Neural cell (in vitro differentiated cells): ENCODE data around the gene CUL2. TPM values are rescaled to one million over a fixed set of nuclear protein-coding genes. Genes with fewer than 3 reads are reported as not detected.

ENCODE experiments used
- H2AFZ ChIP-seq: fragments of 200-600, 300-800 bp; sonication (generic), shearing (Covaris generic); 2 replicates; pipeline ENCODE4 v1.6.0; 2014; ENCODE audit warnings: low read depth, mild to moderate bottlenecking, antibody characterized with exemption, low read length, moderate library complexity
- H3F3A ChIP-seq: fragments of 200-600 bp; shearing (Covaris generic); 2 replicates; pipeline ENCODE4 v1.6.1; 2016; ENCODE audit warnings: mild to moderate bottlenecking, moderate library complexity, mixed read lengths, antibody characterized with exemption, low read length; ENCODE audit not compliant: insufficient read depth, poor library complexity, severe bottlenecking
- H3K27ac ChIP-seq: fragments of 200-600, 300-800 bp; sonication (generic), shearing (Covaris generic); 2 replicates; pipeline ENCODE4 v1.5.1; 2014; ENCODE audit warnings: mild to moderate bottlenecking, low read length, moderate library complexity
- H3K27me3 ChIP-seq: fragments of 300-800, 200-600 bp; sonication (generic), shearing (Covaris generic); 2 replicates; pipeline ENCODE4 v1.6.0; 2014; ENCODE audit warnings: mild to moderate bottlenecking, low read depth, low read length, moderate library complexity; ENCODE audit not compliant: insufficient read depth
- H3K36me3 ChIP-seq: fragments of 300-800, 200-600 bp; sonication (generic), shearing (Covaris generic); 2 replicates; pipeline ENCODE4 v1.5.1; 2014; ENCODE audit warnings: mild to moderate bottlenecking, antibody characterized with exemption, low read length, moderate library complexity; ENCODE audit not compliant: insufficient read depth
- H3K4me2 ChIP-seq: fragments of 300-800, 200-600 bp; sonication (generic), shearing (Covaris generic); 2 replicates; pipeline ENCODE4 v1.6.0; 2014; ENCODE audit warnings: mild to moderate bottlenecking, low read length
- H3K4me3 ChIP-seq: fragments of 300-800, 200-600 bp; sonication (generic), shearing (Covaris generic); 2 replicates; pipeline ENCODE4 v1.5.1; 2014; ENCODE audit warnings: mild to moderate bottlenecking, low read length, moderate library complexity
- H3K79me2 ChIP-seq: fragments of 200-600 bp; shearing (Covaris generic); replicated peaks from 2 replicates; pipeline ENCODE4 v1.6.0; 2014; ENCODE audit warnings: mild to moderate bottlenecking, low read length, moderate library complexity; ENCODE audit not compliant: insufficient read depth
- H3K9ac ChIP-seq: fragments of 300-800, 200-600 bp; sonication (generic), shearing (Covaris generic); 2 replicates; pipeline ENCODE4 v1.6.1; 2016; ENCODE audit warnings: mild to moderate bottlenecking, low read length, mixed read lengths
- H3K9me2 ChIP-seq: fragments of 200-600 bp; shearing (Covaris generic); 2 replicates; pipeline ENCODE4 v1.6.1; 2016; ENCODE audit warnings: mild to moderate bottlenecking, low read length, mixed read lengths; ENCODE audit not compliant: insufficient read depth
- H3K9me3 ChIP-seq: fragments of 200-600, 300-800 bp; sonication (generic), shearing (Covaris generic); 2 replicates; pipeline ENCODE4 v1.6.1; 2016; ENCODE audit warnings: mild to moderate bottlenecking, mixed run types, low read length, moderate library complexity, mixed read lengths
- H4K20me1 ChIP-seq: fragments of 200-600 bp; shearing (Covaris generic); 2 replicates; pipeline ENCODE4 v1.6.1; 2016; ENCODE audit warnings: mild to moderate bottlenecking, mixed run types; ENCODE audit not compliant: insufficient read depth
- EP300 ChIP-seq: fragments of 450-650 bp; conservative IDR thresholded peaks from 2 replicates; pipeline ENCODE4 v1.6.1; 2014; ENCODE audit warnings: antibody characterized with exemption, mild to moderate bottlenecking, moderate library complexity; ENCODE audit not compliant: poor library complexity, severe bottlenecking
- EZH2 ChIP-seq: fragments of 200-600, 300-800 bp; shearing (Covaris generic), sonication (generic); IDR thresholded peaks from 2 replicates; pipeline ENCODE4 v1.6.1; 2014; ENCODE audit warnings: antibody characterized with exemption, low read length, borderline replicate concordance, mild to moderate bottlenecking; ENCODE audit not compliant: insufficient read depth, poor library complexity, severe bottlenecking
- MXI1 ChIP-seq: fragments of 450-650 bp; conservative IDR thresholded peaks from 2 replicates; pipeline ENCODE4 v1.6.1; 2014; ENCODE audit warnings: antibody characterized with exemption, mild to moderate bottlenecking; ENCODE audit not compliant: poor library complexity, severe bottlenecking
- POLR2AphosphoS5 ChIP-seq: IDR thresholded peaks from 2 replicates; pipeline ENCODE4 v1.6.1; 2012
- RAD21 ChIP-seq: fragments of 450-650 bp; conservative IDR thresholded peaks from 2 replicates; pipeline ENCODE4 v1.6.1; 2014; ENCODE audit warnings: antibody characterized with exemption, mild to moderate bottlenecking, moderate library complexity
- SMC3 ChIP-seq: fragments of 450-650 bp; conservative IDR thresholded peaks from 2 replicates; pipeline ENCODE4 v1.6.1; 2014; ENCODE audit warnings: antibody characterized with exemption, mild to moderate bottlenecking, moderate library complexity; ENCODE audit not compliant: poor library complexity
- TAF1 ChIP-seq: IDR thresholded peaks from 2 replicates; pipeline ENCODE4 v1.6.1; 2012; ENCODE audit warnings: low read depth
- polyA plus RNA-seq: library from polyadenylated mRNA; depleted of rRNA; stranded (reverse); fragments of >200 nt; gene quantifications from 2 replicates; pipeline ENCODE4 v1.2.3, GENCODE V29; 2014
- TF ChIP-seq, protein P1 (sequence below): IDR thresholded peaks from 2 replicates; pipeline ENCODE4 v1.6.1; 2012; ENCODE audit warnings: borderline replicate concordance
- TF ChIP-seq, protein P2 (sequence below): fragments of 450-650 bp; IDR thresholded peaks from 2 replicates; pipeline ENCODE4 v1.5.1; 2014; ENCODE audit warnings: antibody characterized with exemption, mild to moderate bottlenecking, moderate library complexity; ENCODE audit not compliant: poor library complexity, severe bottlenecking

The CUL2 gene
- polyA plus RNA-seq, 1 donor from 2014 or later, result 40.5 TPM

DNA sequence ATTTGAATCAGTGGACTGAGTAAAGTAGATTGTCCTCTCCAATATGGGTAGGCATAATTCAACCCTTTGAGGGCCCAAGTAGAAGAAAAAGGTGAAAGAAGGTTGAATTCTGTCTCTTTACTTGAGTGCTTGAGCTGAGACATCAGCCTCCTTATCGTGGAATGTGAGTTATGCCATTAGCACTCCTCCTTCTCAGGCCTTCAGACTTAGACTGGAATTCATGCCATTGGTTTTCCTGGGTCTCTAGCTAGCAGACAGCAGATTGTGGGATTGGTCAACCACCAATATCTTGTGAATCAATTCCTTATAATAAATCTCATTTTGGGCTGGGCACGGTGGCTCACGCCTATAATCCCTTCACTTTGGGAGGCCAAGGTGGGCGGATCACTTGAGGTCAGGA, 89.2 kb downstream of the CUL2 start:
- no peak overlapping the region for H3K9ac ChIP-seq
- no peaks in the 10 kb centered on the region for H3K9me2 ChIP-seq
- H4K20me1 ChIP-seq, result no peaks in the 10 kb centered on the region
- TF ChIP-seq EZH2, result no peak
- TF ChIP-seq EP300, result no peak
- TF ChIP-seq, protein P1, sequence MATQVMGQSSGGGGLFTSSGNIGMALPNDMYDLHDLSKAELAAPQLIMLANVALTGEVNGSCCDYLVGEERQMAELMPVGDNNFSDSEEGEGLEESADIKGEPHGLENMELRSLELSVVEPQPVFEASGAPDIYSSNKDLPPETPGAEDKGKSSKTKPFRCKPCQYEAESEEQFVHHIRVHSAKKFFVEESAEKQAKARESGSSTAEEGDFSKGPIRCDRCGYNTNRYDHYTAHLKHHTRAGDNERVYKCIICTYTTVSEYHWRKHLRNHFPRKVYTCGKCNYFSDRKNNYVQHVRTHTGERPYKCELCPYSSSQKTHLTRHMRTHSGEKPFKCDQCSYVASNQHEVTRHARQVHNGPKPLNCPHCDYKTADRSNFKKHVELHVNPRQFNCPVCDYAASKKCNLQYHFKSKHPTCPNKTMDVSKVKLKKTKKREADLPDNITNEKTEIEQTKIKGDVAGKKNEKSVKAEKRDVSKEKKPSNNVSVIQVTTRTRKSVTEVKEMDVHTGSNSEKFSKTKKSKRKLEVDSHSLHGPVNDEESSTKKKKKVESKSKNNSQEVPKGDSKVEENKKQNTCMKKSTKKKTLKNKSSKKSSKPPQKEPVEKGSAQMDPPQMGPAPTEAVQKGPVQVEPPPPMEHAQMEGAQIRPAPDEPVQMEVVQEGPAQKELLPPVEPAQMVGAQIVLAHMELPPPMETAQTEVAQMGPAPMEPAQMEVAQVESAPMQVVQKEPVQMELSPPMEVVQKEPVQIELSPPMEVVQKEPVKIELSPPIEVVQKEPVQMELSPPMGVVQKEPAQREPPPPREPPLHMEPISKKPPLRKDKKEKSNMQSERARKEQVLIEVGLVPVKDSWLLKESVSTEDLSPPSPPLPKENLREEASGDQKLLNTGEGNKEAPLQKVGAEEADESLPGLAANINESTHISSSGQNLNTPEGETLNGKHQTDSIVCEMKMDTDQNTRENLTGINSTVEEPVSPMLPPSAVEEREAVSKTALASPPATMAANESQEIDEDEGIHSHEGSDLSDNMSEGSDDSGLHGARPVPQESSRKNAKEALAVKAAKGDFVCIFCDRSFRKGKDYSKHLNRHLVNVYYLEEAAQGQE, result no peak
- TF ChIP-seq, protein P2, sequence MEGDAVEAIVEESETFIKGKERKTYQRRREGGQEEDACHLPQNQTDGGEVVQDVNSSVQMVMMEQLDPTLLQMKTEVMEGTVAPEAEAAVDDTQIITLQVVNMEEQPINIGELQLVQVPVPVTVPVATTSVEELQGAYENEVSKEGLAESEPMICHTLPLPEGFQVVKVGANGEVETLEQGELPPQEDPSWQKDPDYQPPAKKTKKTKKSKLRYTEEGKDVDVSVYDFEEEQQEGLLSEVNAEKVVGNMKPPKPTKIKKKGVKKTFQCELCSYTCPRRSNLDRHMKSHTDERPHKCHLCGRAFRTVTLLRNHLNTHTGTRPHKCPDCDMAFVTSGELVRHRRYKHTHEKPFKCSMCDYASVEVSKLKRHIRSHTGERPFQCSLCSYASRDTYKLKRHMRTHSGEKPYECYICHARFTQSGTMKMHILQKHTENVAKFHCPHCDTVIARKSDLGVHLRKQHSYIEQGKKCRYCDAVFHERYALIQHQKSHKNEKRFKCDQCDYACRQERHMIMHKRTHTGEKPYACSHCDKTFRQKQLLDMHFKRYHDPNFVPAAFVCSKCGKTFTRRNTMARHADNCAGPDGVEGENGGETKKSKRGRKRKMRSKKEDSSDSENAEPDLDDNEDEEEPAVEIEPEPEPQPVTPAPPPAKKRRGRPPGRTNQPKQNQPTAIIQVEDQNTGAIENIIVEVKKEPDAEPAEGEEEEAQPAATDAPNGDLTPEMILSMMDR, result no peak
- no peak for TF ChIP-seq RAD21
- no peak for TF ChIP-seq SMC3
- TF ChIP-seq MXI1, result no peak
- no peak for TF ChIP-seq TAF1
- H3K4me2 ChIP-seq, result no peak overlapping the region
- no peaks in the 10 kb centered on the region for H3K79me2 ChIP-seq
- H3K9me3 ChIP-seq, result no peaks in the 10 kb centered on the region
- no peak overlapping the region for H2AFZ ChIP-seq
- no peak overlapping the region for H3K27ac ChIP-seq
- no peaks in the 10 kb centered on the region for H3F3A ChIP-seq
- H3K36me3 ChIP-seq, result no peaks in the 10 kb centered on the region
- H3K27me3 ChIP-seq, result no peaks in the 10 kb centered on the region
- H3K4me3 ChIP-seq, result no peak overlapping the region

DNA sequence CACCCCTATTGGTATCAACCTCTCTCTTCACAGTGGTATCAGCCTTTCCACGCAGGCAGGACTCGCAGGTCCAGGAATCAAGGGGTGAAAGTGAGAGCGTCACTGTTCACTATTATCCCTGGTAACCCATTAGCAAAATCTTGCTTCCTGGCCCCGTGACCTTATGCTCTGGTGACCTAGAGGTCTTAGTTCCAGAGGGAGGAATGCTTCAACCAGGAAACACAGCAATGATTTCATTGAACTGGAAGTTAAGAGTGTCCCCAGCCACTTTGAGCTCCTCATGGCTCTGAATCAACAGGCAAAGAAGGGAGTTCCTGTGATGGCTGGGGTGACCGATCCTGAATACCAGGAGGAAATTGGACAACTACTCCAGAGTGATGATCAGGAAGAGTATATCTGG, 90.6 kb downstream of the CUL2 start:
- Histone ChIP-seq H3K9ac (no peak overlapping the region), H2AFZ (no peak overlapping the region)

More for the DNA sequence above, 90.6 kb downstream of the CUL2 start:
- Histone ChIP-seq H3K27ac (no peak overlapping the region), H3K4me3 (no peak overlapping the region), H3K9me3 (no peaks in the 10 kb centered on the region), H3K27me3 (no peaks in the 10 kb centered on the region), H3K79me2 (no peaks in the 10 kb centered on the region), H3K36me3 (no peaks in the 10 kb centered on the region), H3K9me2 (no peaks in the 10 kb centered on the region), H4K20me1 (no peaks in the 10 kb centered on the region), H3K4me2 (no peak overlapping the region), H3F3A (no peaks in the 10 kb centered on the region)
- TF ChIP-seq, protein P2, result no peak
- no peak for TF ChIP-seq TAF1
- TF ChIP-seq POLR2AphosphoS5, result no peak
- no peak for TF ChIP-seq RAD21
- no peak for TF ChIP-seq MXI1
- no peak for TF ChIP-seq EZH2
- TF ChIP-seq EP300, result no peak
- TF ChIP-seq SMC3, result no peak
- TF ChIP-seq, protein P1, result no peak
